Subcutaneous abdominal adipose tissue (tissue), 5 donors: ENCODE data around the gene HNRNPM.
"Not testable (repeated sequence)": the region's sequence is repeated elsewhere in the genome, so short reads cannot be mapped to it uniquely, and the experiment has no call there.

Experiments used
- H3K27ac ChIP-seq: one replicate; pipeline ENCODE4 v1.7.0; 2013; ENCODE audit warnings: low read depth, mild to moderate bottlenecking, inconsistent platforms, low read length, moderate library complexity
- H3K27me3 ChIP-seq, 5 donors: one replicate each; pipeline ENCODE4 v1.7.0; 2013; ENCODE audit warnings: low read length in 5 of 5, inconsistent platforms in 1 of 5; ENCODE audit not compliant: control insufficient read depth in 5 of 5, insufficient read depth in 4 of 5
- H3K36me3 ChIP-seq, 5 donors: one replicate each; pipeline ENCODE4 v1.7.0; 2013; ENCODE audit warnings: low read length in 5 of 5; ENCODE audit not compliant: control insufficient read depth in 5 of 5, insufficient read depth in 5 of 5
- H3K4me1 ChIP-seq, 5 donors: one replicate each; pipeline ENCODE4 v1.7.0; 2013; ENCODE audit warnings: low read length in 5 of 5, mild to moderate bottlenecking in 3 of 5, moderate library complexity in 1 of 5; ENCODE audit not compliant: control insufficient read depth in 5 of 5, insufficient read depth in 5 of 5
- H3K4me3 ChIP-seq, 5 donors: one replicate each; pipeline ENCODE4 v1.7.0; 2013; ENCODE audit warnings: low read length in 5 of 5, low read depth in 1 of 5
- H3K9ac ChIP-seq, 5 donors: one replicate each; pipeline ENCODE4 v1.7.0; 2013; ENCODE audit warnings: low read length in 5 of 5, mild to moderate bottlenecking in 4 of 5, moderate library complexity in 3 of 5
- H3K9me3 ChIP-seq, 5 donors: one replicate each; pipeline ENCODE4 v1.7.0; 2013; ENCODE audit warnings: low read length in 5 of 5; ENCODE audit not compliant: control insufficient read depth in 5 of 5
- donor health status: healthy.
- donor health status: healthy.
- donor health status: healthy.
- donor health status: healthy.
- donor health status: healthy.

Gene HNRNPM

GRCh38 chr19:8425331-8425730 lies 19.4 kb upstream of the HNRNPM start:
- Histone ChIP-seq H3K36me3 (peaks cover 0 to 32% (median 17%) of the 10 kb centered on the region in 5 donors), H3K4me1 (peaks cover 6 to 30% (median 22%) of the 10 kb centered on the region in 5 donors)
- H3K27me3 ChIP-seq, H3K9me3 ChIP-seq, H3K27ac ChIP-seq, H3K4me3 ChIP-seq, H3K9ac ChIP-seq: not testable (repeated sequence)

GRCh38 chr19:8426283-8426682 lies 18.5 kb upstream of the HNRNPM start:
- H3K4me3 ChIP-seq, result no peak overlapping the region
- H3K27me3 ChIP-seq, result no peaks in the 10 kb centered on the region
- H3K27ac ChIP-seq, result no peak overlapping the region
- no peaks in the 10 kb centered on the region for H3K9me3 ChIP-seq
- H3K4me1 ChIP-seq, result peaks cover 6 to 30% (median 22%) of the 10 kb centered on the region in 5 donors
- H3K36me3 ChIP-seq, result peaks cover 0 to 41% (median 24%) of the 10 kb centered on the region in 5 donors
- no peak overlapping the region for H3K9ac ChIP-seq

- no peak overlapping the region for H3K27ac ChIP-seq
- no peak overlapping the region for H3K4me3 ChIP-seq
- no peaks in the 10 kb centered on the region for H3K9me3 ChIP-seq
- no peak overlapping the region for H3K9ac ChIP-seq
- no peaks in the 10 kb centered on the region for H3K27me3 ChIP-seq
- peaks cover 1 to 12% (median 8%) of the 10 kb centered on the region in 5 donors for H3K4me1 ChIP-seq
- peaks cover 0 to 46% (median 22%) of the 10 kb centered on the region in 5 donors for H3K36me3 ChIP-seq
Measured at GRCh38 chr19:8429044-8429443, 15.7 kb upstream of the HNRNPM start.

- Histone ChIP-seq H3K9me3 (no peaks in the 10 kb centered on the region), H3K4me1 (peaks cover 0 to 10% (median 3%) of the 10 kb centered on the region in 5 donors), H3K27me3 (no peaks in the 10 kb centered on the region), H3K27ac (no peak overlapping the region), H3K9ac (no peak overlapping the region), H3K4me3 (no peak overlapping the region), H3K36me3 (peaks cover 0 to 46% (median 22%) of the 10 kb centered on the region in 5 donors)
Measured at GRCh38 chr19:8429826-8430225, 14.9 kb upstream of the HNRNPM start.

- no peak overlapping the region for H3K4me3 ChIP-seq
- H3K36me3 ChIP-seq, result peaks cover 0 to 52% (median 22%) of the 10 kb centered on the region in 5 donors
- H3K9ac ChIP-seq, result no peak overlapping the region
- no peak overlapping the region for H3K27ac ChIP-seq
- H3K4me1 ChIP-seq, result peaks cover 0 to 9% (median 3%) of the 10 kb centered on the region in 5 donors
- no peaks in the 10 kb centered on the region for H3K9me3 ChIP-seq
- no peaks in the 10 kb centered on the region for H3K27me3 ChIP-seq
Measured at GRCh38 chr19:8430650-8431049, 14.1 kb upstream of the HNRNPM start.

GRCh38 chr19:8438236-8438635 lies 6.5 kb upstream of the HNRNPM start:
- H3K9me3 ChIP-seq, result no peaks in the 10 kb centered on the region

GRCh38 chr19:8441725-8442544 lies 2.8 kb upstream of the HNRNPM start:
- Histone ChIP-seq H3K36me3 (peaks cover 0 to 21% (median 15%) of the 10 kb centered on the region in 5 donors), H3K27ac (no peak overlapping the region), H3K4me3 (no peak overlapping the region), H3K4me1 (peaks cover 5 to 22% (median 19%) of the 10 kb centered on the region in 5 donors), H3K27me3 (no peaks in the 10 kb centered on the region), H3K9ac (no peak overlapping the region), H3K9me3 (no peaks in the 10 kb centered on the region)

More at GRCh38 chr19:8438236-8438635, 6.5 kb upstream of the HNRNPM start:
- Histone ChIP-seq H3K4me1 (peaks cover 0 to 9% (median 3%) of the 10 kb centered on the region in 5 donors), H3K9ac (no peak overlapping the region), H3K36me3 (peaks cover 0 to 31% (median 20%) of the 10 kb centered on the region in 5 donors), H3K27ac (no peak overlapping the region), H3K4me3 (no peak overlapping the region), H3K27me3 (no peaks in the 10 kb centered on the region)

- H3K9ac ChIP-seq, result peak overlapping the region in 4 of 5 donors; percentile 72 to 100 (median 90)
- H3K36me3 ChIP-seq, result peaks cover 0 to 12% (median 2%) of the 10 kb centered on the region in 5 donors
- H3K27ac ChIP-seq, result peak overlapping the region; percentile 94
- not testable (repeated sequence) for H3K27me3 ChIP-seq, H3K9me3 ChIP-seq
- peak overlapping the region; percentile 82 to 98 (median 93) for H3K4me3 ChIP-seq
- H3K4me1 ChIP-seq, result peaks cover 5 to 39% (median 34%) of the 10 kb centered on the region in 5 donors
Measured at GRCh38 chr19:8444140-8444676, 567 bp upstream of the HNRNPM start.

- H3K4me3 ChIP-seq, result peak overlapping the region; percentile 82 to 98 (median 93)
- H3K4me1 ChIP-seq, result peaks cover 10 to 50% (median 44%) of the 10 kb centered on the region in 5 donors
- no peaks in the 10 kb centered on the region for H3K27me3 ChIP-seq
- H3K36me3 ChIP-seq, result peaks cover 0 to 10% (median 0%) of the 10 kb centered on the region in 5 donors
- H3K27ac ChIP-seq, result peak overlapping the region; percentile 94
- no peaks in the 10 kb centered on the region for H3K9me3 ChIP-seq
- peak overlapping the region; percentile 81 to 100 (median 99) for H3K9ac ChIP-seq
Measured at GRCh38 chr19:8445488-8446001, 770 bp downstream of the HNRNPM start.
